Measurements from ENCODE around the gene KCTD18. TPM values are rescaled to one million over a fixed set of nuclear protein-coding genes. Genes with fewer than 3 reads are reported as not detected.

Gene KCTD18
- total RNA-seq, 1 donor: 33.7 TPM

DNA sequence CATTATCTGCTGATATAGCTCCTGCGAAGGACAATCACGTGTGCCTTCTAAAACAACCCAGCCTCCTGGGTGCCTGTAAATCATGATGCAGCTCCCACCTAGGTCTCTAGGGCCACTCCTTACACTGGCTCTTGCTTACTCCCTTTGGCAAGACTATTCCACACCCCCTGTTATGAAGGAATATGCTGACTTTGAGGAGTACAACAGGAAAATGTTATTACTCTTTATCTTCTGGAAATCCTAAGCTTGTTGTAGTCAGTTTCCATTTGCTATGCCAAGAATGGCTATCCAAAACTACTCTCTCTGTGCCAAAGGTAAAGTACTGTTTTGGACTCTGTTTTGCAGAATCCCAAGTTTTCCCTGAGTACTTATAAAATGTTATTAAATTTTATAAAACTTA, 23.9 kb upstream of the KCTD18 start:
- TF ChIP-seq CTCF (IDR thresholded peaks at IDR 0.05; ENCODE audit: extremely low read depth, low read depth, low read length): no peak
- DNase-seq (ENCODE audit: insufficient read length, low spot score, missing footprints): no peak
- Histone ChIP-seq H4K20me1 (ENCODE audit: insufficient read depth, low read length) (no peaks in the 10 kb centered on the region), H3K36me3 (ENCODE audit: insufficient read depth, low read length) (peaks cover 9% of the 10 kb centered on the region), H3K4me1 (ENCODE audit: insufficient read depth, low read length) (no peaks in the 10 kb centered on the region), H3K27me3 (ENCODE audit: insufficient read depth, low read length) (no peaks in the 10 kb centered on the region), H3K9me3 (ENCODE audit: low read depth, low read length) (no peaks in the 10 kb centered on the region), H3K4me2 (ENCODE audit: insufficient read depth, low read length) (no peak overlapping the region), H3K4me3 (ENCODE audit: insufficient read depth, low read length) (no peak overlapping the region), H3K79me2 (ENCODE audit: insufficient read depth, low read length) (peaks cover 50% of the 10 kb centered on the region), H3K27ac (ENCODE audit: low read depth, low read length) (no peak overlapping the region), H2AFZ (ENCODE audit: low read length) (no peak overlapping the region)

GRCh38 chr2:200528228-200528627, 18.4 kb upstream of the KCTD18 start:
- no peak for TF ChIP-seq CTCF (IDR thresholded peaks at IDR 0.05; ENCODE audit: extremely low read depth, low read depth, low read length)

GRCh38 chr2:200525882-200526651, 16.2 kb upstream of the KCTD18 start, which contains the start of gene SGO2:
Gene SGO2, plus strand, starts transcription at chr2:200526207. Its CDS starts 6,769 bp downstream, at chr2:200532976.
- no peak for TF ChIP-seq CTCF (IDR thresholded peaks at IDR 0.05; ENCODE audit: extremely low read depth, low read depth, low read length)
- Histone ChIP-seq H3K36me3 (ENCODE audit: insufficient read depth, low read length) (no peaks in the 10 kb centered on the region), H4K20me1 (ENCODE audit: insufficient read depth, low read length) (no peaks in the 10 kb centered on the region), H2AFZ (ENCODE audit: low read length) (peak within 1 kb of the TSS; percentile 95), H3K4me3 (ENCODE audit: insufficient read depth, low read length) (peak within 1 kb of the TSS; percentile 97), H3K27me3 (ENCODE audit: insufficient read depth, low read length) (peaks cover 4% of the 10 kb centered on the region), H3K4me1 (ENCODE audit: insufficient read depth, low read length) (peaks cover 12% of the 10 kb centered on the region), H3K27ac (ENCODE audit: low read depth, low read length) (peak within 1 kb of the TSS; percentile 54), H3K9me3 (ENCODE audit: low read depth, low read length) (no peaks in the 10 kb centered on the region), H3K79me2 (ENCODE audit: insufficient read depth, low read length) (peaks cover 49% of the 10 kb centered on the region), H3K4me2 (ENCODE audit: insufficient read depth, low read length) (peak within 1 kb of the TSS; percentile 99)
- peak; percentile 97 for DNase-seq (ENCODE audit: insufficient read length, low spot score, missing footprints)

More at GRCh38 chr2:200528228-200528627, 18.4 kb upstream of the KCTD18 start:
- Histone ChIP-seq H3K9me3 (ENCODE audit: low read depth, low read length) (no peaks in the 10 kb centered on the region), H3K27me3 (ENCODE audit: insufficient read depth, low read length) (no peaks in the 10 kb centered on the region), H3K4me2 (ENCODE audit: insufficient read depth, low read length) (no peak overlapping the region), H3K79me2 (ENCODE audit: insufficient read depth, low read length) (peaks cover 69% of the 10 kb centered on the region), H3K27ac (ENCODE audit: low read depth, low read length) (no peak overlapping the region), H2AFZ (ENCODE audit: low read length) (no peak overlapping the region), H3K4me1 (ENCODE audit: insufficient read depth, low read length) (peaks cover 12% of the 10 kb centered on the region), H3K4me3 (ENCODE audit: insufficient read depth, low read length) (no peak overlapping the region), H3K36me3 (ENCODE audit: insufficient read depth, low read length) (no peaks in the 10 kb centered on the region), H4K20me1 (ENCODE audit: insufficient read depth, low read length) (no peaks in the 10 kb centered on the region)
- no peak for DNase-seq (ENCODE audit: insufficient read length, low spot score, missing footprints)

DNA sequence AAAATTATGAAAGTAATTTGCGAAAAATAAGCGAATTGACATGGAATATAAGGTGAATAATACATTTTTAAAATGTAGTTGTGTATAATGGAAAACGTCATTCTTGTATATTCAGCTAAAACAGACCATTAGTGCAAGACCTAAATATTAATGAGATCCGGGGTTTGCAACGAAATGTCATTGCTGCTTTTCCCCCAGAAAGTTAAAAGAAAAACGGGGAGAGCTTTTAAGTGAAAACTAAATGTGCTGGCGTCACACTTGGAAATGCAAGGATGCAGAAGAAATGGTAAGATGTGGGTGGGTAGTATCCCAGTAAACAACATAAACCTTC, 15.6 kb upstream of the KCTD18 start:
- H3K4me2 ChIP-seq (ENCODE audit: insufficient read depth, low read length): peak overlapping the region; percentile 99
- DNase-seq (ENCODE audit: insufficient read length, low spot score, missing footprints): no peak
- peaks cover 43% of the 10 kb centered on the region for H3K79me2 ChIP-seq (ENCODE audit: insufficient read depth, low read length)
- H3K27ac ChIP-seq (ENCODE audit: low read depth, low read length): peak overlapping the region; percentile 54
- H3K27me3 ChIP-seq (ENCODE audit: insufficient read depth, low read length): peaks cover 9% of the 10 kb centered on the region
- H3K4me3 ChIP-seq (ENCODE audit: insufficient read depth, low read length): peak overlapping the region; percentile 97
- H2AFZ ChIP-seq (ENCODE audit: low read length): peak overlapping the region; percentile 95
- TF ChIP-seq CTCF (IDR thresholded peaks at IDR 0.05; ENCODE audit: extremely low read depth, low read depth, low read length): no peak
- H3K9me3 ChIP-seq (ENCODE audit: low read depth, low read length): no peaks in the 10 kb centered on the region
- no peaks in the 10 kb centered on the region for H4K20me1 ChIP-seq (ENCODE audit: insufficient read depth, low read length)
- no peaks in the 10 kb centered on the region for H3K36me3 ChIP-seq (ENCODE audit: insufficient read depth, low read length)
- H3K4me1 ChIP-seq (ENCODE audit: insufficient read depth, low read length): peaks cover 12% of the 10 kb centered on the region
